Putamen (tissue), 1 donor: ENCODE measurements around the gene JMJD4.

ENCODE experiments used
- DNase-seq: peaks from one replicate; pipeline ENCODE4 v3.0.0-alpha.2; 2016; ENCODE audit warnings: low spot score

Gene JMJD4, protein sequence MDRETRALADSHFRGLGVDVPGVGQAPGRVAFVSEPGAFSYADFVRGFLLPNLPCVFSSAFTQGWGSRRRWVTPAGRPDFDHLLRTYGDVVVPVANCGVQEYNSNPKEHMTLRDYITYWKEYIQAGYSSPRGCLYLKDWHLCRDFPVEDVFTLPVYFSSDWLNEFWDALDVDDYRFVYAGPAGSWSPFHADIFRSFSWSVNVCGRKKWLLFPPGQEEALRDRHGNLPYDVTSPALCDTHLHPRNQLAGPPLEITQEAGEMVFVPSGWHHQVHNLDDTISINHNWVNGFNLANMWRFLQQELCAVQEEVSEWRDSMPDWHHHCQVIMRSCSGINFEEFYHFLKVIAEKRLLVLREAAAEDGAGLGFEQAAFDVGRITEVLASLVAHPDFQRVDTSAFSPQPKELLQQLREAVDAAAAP

GRCh38 chr1:227734856-227735538, at the start of gene JMJD4, which contains the start of gene SNAP47:
Gene JMJD4 (minus strand): TSS chr1:227735302. CDS start chr1:227735273, 29 bp downstream.
Gene SNAP47 (plus strand): TSS chr1:227735435. CDS start chr1:227747737, 12,302 bp downstream.
- peak; percentile 89 for DNase-seq

- no peak for DNase-seq
Measured at GRCh38 chr1:227782226-227782625, 47.1 kb upstream of the JMJD4 start.

- no peak for DNase-seq
Measured at GRCh38 chr1:227781314-227781930, 46.3 kb upstream of the JMJD4 start.

- DNase-seq: no peak
Measured at GRCh38 chr1:227780101-227781044, 45.3 kb upstream of the JMJD4 start.

- DNase-seq: no peak
Measured at GRCh38 chr1:227779685-227780084, 44.6 kb upstream of the JMJD4 start.

GRCh38 chr1:227779021-227779441, 43.9 kb upstream of the JMJD4 start:
- DNase-seq: no peak

DNA sequence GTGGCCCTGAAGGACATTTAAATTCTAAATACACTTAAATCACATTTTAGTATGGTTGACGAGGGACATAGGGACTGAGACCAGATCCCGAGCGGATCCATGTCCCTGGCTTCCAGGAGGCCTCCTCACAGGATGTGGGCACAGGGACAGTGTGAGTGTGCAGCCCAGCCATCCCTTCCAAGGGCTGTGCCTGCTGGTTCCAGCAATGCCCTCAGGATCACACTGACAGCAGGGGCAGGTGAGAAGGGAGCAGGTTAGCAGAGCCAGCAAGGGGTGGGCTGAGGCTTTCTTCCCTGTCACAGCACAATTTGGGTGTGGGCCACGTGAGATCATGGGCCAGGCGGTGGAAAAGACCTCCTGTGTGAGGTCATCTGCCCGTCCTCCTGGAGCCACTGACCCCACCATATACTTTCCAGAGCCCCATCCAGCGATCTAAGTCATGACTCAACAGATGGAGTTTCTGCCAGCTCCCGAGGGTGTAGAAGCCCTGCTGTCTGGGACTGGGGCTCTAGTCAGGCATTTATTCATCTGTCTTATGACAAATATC, 43.4 kb upstream of the JMJD4 start:
- no peak for DNase-seq

- no peak for DNase-seq
Measured at GRCh38 chr1:227777646-227778045, 42.5 kb upstream of the JMJD4 start.

- no peak for DNase-seq
Measured at GRCh38 chr1:227777156-227777555, 42.1 kb upstream of the JMJD4 start.

GRCh38 chr1:227776331-227776771, 41.2 kb upstream of the JMJD4 start:
- no peak for DNase-seq

GRCh38 chr1:227775841-227776240, 40.7 kb upstream of the JMJD4 start:
- DNase-seq: no peak

DNA sequence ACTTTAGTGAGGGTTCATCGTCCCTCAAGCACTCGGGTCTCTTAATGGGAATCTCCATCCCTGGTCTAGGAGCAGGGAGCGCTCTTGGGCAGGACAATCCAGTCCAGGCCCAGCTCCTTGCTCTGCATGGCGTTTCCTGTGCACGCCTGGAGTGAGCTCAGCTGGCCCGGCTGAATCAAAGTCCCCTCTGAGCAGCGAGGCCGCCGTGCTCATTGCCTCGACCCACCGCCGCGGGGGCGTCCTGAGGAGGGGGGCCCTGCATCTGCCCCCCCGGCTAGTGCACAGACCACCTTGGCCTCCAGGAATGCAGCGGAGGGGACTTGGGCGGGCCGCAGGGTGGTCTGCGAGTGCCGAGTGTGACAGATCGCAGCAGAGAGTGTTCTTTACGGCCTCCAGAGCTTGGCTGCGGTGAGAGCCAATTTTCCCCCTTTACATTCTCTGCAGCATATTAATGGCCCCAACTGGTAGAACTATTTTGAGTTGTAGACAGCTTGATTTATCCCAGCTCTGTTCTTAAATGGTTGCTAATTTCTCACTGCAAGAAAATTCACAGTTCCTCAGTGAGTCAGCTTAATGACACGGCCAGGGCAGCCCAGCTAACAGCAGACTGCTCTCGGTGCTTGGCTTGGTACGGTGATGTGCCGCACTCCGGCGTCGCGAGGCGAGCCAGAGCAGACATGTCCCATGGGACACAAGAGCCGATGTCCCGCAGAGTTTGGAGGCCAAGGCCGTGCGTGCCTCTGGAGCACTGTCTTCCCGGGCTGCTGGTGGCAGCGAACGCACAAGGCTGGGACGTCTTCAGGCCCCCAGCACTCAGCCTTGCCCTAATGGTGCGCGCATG, 39.9 kb upstream of the JMJD4 start:
- no peak for DNase-seq

GRCh38 chr1:227774051-227774731, 39.1 kb upstream of the JMJD4 start:
- no peak for DNase-seq

GRCh38 chr1:227773558-227773957, 38.5 kb upstream of the JMJD4 start:
- no peak for DNase-seq

GRCh38 chr1:227771771-227772170, 36.7 kb upstream of the JMJD4 start:
- DNase-seq: no peak

- DNase-seq: no peak
Measured at GRCh38 chr1:227771326-227771725, 36.2 kb upstream of the JMJD4 start.

GRCh38 chr1:227770812-227771211, 35.7 kb upstream of the JMJD4 start:
- DNase-seq: no peak

- DNase-seq: no peak
Measured at GRCh38 chr1:227769936-227770494, 34.9 kb upstream of the JMJD4 start.
